ENCODE results near the gene KCNG4. TPM values are rescaled to one million over a fixed set of nuclear protein-coding genes. Genes with fewer than 3 reads are reported as not detected.

KCNG4 gene
- total RNA-seq, 1 experiment from 2014 or later, result not detected

GRCh38 chr16:84246679-84247077 lies 6.9 kb upstream of the KCNG4 start (continued):
- TF ChIP-seq CTCF (IDR thresholded peaks at IDR 0.05 in 2 of 3, conservative IDR thresholded peaks at IDR 0.05 in 1 of 3; ENCODE audit: borderline replicate concordance in 1 of 3, insufficient read depth in 1 of 3, low read depth in 2 of 3, low read length in 2 of 3), result no peak
- TF ChIP-seq, protein P1, sequence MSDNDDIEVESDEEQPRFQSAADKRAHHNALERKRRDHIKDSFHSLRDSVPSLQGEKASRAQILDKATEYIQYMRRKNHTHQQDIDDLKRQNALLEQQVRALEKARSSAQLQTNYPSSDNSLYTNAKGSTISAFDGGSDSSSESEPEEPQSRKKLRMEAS (IDR thresholded peaks at IDR 0.05), result no peak
- TF ChIP-seq SRF (IDR thresholded peaks at IDR 0.05; ENCODE audit: low read depth), result no peak
- TF ChIP-seq CBX3 (IDR thresholded peaks at IDR 0.05; ENCODE audit: low read depth), result no peak
- TF ChIP-seq ZNF274 (IDR thresholded peaks at IDR 0.05; ENCODE audit: low read depth, low read length), result no peak
- TF ChIP-seq POLR2A (IDR thresholded peaks at IDR 0.05; ENCODE audit: borderline replicate concordance, extremely low read depth, insufficient read depth, insufficient read length), result no peak
- no peak for TF ChIP-seq SP1 (IDR thresholded peaks at IDR 0.05; ENCODE audit: low read depth)
- TF ChIP-seq CEBPB (IDR thresholded peaks at IDR 0.05; ENCODE audit: low read depth), result no peak
- no peak for TF ChIP-seq ATF3 (IDR thresholded peaks at IDR 0.05)
- TF ChIP-seq FOSL1 (IDR thresholded peaks at IDR 0.05; ENCODE audit: low read depth), result no peak

DNA sequence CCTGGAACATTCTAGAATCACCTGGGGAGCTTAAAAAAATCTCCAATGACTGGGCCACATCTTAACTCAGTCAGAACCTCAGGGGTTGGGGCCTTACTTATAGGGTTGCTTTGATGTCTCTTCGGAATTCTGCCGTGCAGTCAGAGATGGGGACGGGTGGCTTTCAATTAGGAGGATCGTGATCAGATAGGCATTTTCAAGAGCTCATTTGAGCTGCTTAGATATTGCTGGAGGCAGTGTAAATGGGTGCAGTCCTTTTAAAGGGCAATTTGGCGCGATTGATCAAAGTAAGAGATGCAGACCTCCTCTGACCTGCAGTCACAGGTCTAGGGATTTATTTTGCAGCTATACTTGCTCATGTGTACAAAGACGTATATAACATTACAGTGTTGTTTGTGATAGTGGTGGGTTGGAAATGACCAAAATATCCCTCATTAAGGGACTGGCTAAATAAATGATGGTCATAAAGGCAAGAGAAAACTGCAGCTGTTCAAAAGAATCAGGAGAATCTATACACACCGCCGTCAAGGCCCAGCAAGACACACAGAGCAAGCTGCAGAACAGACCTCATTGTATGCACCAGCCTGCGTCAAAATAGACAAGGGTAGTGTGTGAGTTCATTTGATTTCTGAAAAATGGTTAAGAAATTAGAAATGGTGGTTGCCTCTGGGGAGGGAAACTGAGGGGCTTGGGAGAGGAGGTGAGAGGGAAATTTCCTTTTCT lies 6.3 kb upstream of the KCNG4 start:
- POLR2A ChIA-PET, result interaction anchor here (0.6 kb wide), 1 partner anchor 14 kb away, joined by 3 read pairs; no protein-coding TSS in a partner anchor
- intact Hi-C loops (cut with micrococcal nuclease), result no loop called here
- TF ChIP-seq, protein P1 (IDR thresholded peaks at IDR 0.05), result no peak
- TF ChIP-seq SP1 (IDR thresholded peaks at IDR 0.05; ENCODE audit: low read depth) (no peak), EGR1 (IDR thresholded peaks at IDR 0.05; ENCODE audit: low read depth) (no peak), SIN3A (IDR thresholded peaks at IDR 0.05; ENCODE audit: low read depth) (no peak), POLR2A (IDR thresholded peaks at IDR 0.05; ENCODE audit: borderline replicate concordance, extremely low read depth, insufficient read depth, insufficient read length) (no peak), RAD21 (IDR thresholded peaks at IDR 0.05; ENCODE audit: low read depth) (no peak), YY1 (IDR thresholded peaks at IDR 0.05; ENCODE audit: extremely low read depth, insufficient replicate concordance, low read depth, low read length) (no peak), CBX3 (IDR thresholded peaks at IDR 0.05; ENCODE audit: low read depth) (no peak), CTCF (IDR thresholded peaks at IDR 0.05 in 2 of 3, conservative IDR thresholded peaks at IDR 0.05 in 1 of 3; ENCODE audit: borderline replicate concordance in 1 of 3, insufficient read depth in 1 of 3, low read depth in 2 of 3, low read length in 2 of 3) (no peak), ZFX (IDR thresholded peaks at IDR 0.05) (no peak), ATF3 (IDR thresholded peaks at IDR 0.05) (no peak), ELF1 (IDR thresholded peaks at IDR 0.05; ENCODE audit: borderline replicate concordance, low read depth) (no peak)

More for the DNA sequence above, 6.3 kb upstream of the KCNG4 start:
- H3K79me2 ChIP-seq (ENCODE audit: insufficient read depth, low read length), result no peaks in the 10 kb centered on the region
- no peaks in the 10 kb centered on the region for H3K9me3 ChIP-seq (ENCODE audit: control insufficient read depth in 1 of 2, insufficient read depth in 1 of 2, low read depth in 1 of 2, low read length in 2 of 2)
- H3K36me3 ChIP-seq (ENCODE audit: control insufficient read depth in 1 of 2, insufficient read depth in 2 of 2, low read length in 2 of 2), result no peaks in the 10 kb centered on the region
- no peak overlapping the region for H3K4me2 ChIP-seq (ENCODE audit: low read length)
- ATAC-seq, result no peak
- no TSS peak for BruUV-seq (replicated peaks)
- no peak for DNase-seq (ENCODE audit: low read depth, low spot score)
- H3K4me3 ChIP-seq (replicated peaks in 1 of 2; ENCODE audit: low read depth in 1 of 2, low read length in 2 of 2), result no peak overlapping the region
- no peak overlapping the region for H3K9ac ChIP-seq (ENCODE audit: low read length)
- H3K4me1 ChIP-seq (ENCODE audit: control insufficient read depth in 1 of 2, insufficient read depth in 2 of 2, low read length in 2 of 2), result peaks cover 0 to 6% of the 10 kb centered on the region in 2 experiments; a peak in 1 of 4 replicates
- H4K20me1 ChIP-seq (ENCODE audit: insufficient read depth), result no peaks in the 10 kb centered on the region
- H2AFZ ChIP-seq (ENCODE audit: low read depth, low read length, poor library complexity, severe bottlenecking), result no peak overlapping the region
- RAD21 ChIA-PET (ENCODE audit: low non-redundant PET in 1 of 2, low total read pairs in 2 of 2, uncharacterized antibody in 2 of 2, unreplicated experiment in 2 of 2), result no interaction called here
- CTCF ChIA-PET, result interaction anchor here (0.5 to 1.7 kb wide), 2 partner anchors 27 to 59 kb away, joined by 3 to 6 read pairs; partner anchors contain the start of gene TAF1C
- H3K9me2 ChIP-seq (ENCODE audit: insufficient read depth), result no peaks in the 10 kb centered on the region
- no peaks in the 10 kb centered on the region for H3K27me3 ChIP-seq (ENCODE audit: insufficient read depth, low read length)
- no peak overlapping the region for H3K27ac ChIP-seq (ENCODE audit: low read depth, low read length)

Data from HCT116 (cell line).